Mesendoderm (in vitro differentiated cells): ENCODE measurements around the gene MREG.

Source experiments
- DNase-seq: peaks from one replicate; pipeline ENCODE4 v3.0.0; 2013
- H2AK5ac ChIP-seq: 2 replicates; pipeline ENCODE4 v1.6.1; 2013; ENCODE audit warnings: low read length, inconsistent platforms
- H2BK120ac ChIP-seq: 2 replicates; pipeline ENCODE4 v1.6.1; 2013; ENCODE audit warnings: low read depth, mild to moderate bottlenecking, low read length, moderate library complexity, mixed read lengths
- H2BK15ac ChIP-seq: replicated peaks from 2 replicates; pipeline ENCODE4 v1.6.1; 2013; ENCODE audit warnings: low read depth, mild to moderate bottlenecking, moderate library complexity
- H2BK5ac ChIP-seq: 2 replicates; pipeline ENCODE4 v1.6.1; 2013; ENCODE audit warnings: low read length, inconsistent platforms
- H3K18ac ChIP-seq: 2 replicates; pipeline ENCODE4 v1.6.1; 2013; ENCODE audit warnings: mild to moderate bottlenecking, low read length, mixed read lengths
- H3K23ac ChIP-seq: one replicate; pipeline ENCODE4 v1.6.1; 2013; ENCODE audit warnings: low read length
- H3K27ac ChIP-seq: 2 replicates; pipeline ENCODE4 v1.5.1; 2013; ENCODE audit warnings: low read depth, mild to moderate bottlenecking, inconsistent platforms, low read length, moderate library complexity
- H3K27me3 ChIP-seq: 2 replicates; pipeline ENCODE4 v1.6.1; 2013; ENCODE audit warnings: low read length, control low read depth, mild to moderate bottlenecking, inconsistent platforms; ENCODE audit not compliant: insufficient read depth, poor library complexity
- H3K36me3 ChIP-seq: 2 replicates; pipeline ENCODE4 v1.6.1; 2013; ENCODE audit warnings: low read length, inconsistent platforms; ENCODE audit not compliant: control insufficient read depth, insufficient read depth
- H3K4ac ChIP-seq: one replicate; pipeline ENCODE4 v1.6.1; 2013; ENCODE audit warnings: low read depth, mild to moderate bottlenecking, low read length, moderate library complexity
- H3K4me1 ChIP-seq: 2 replicates; pipeline ENCODE4 v1.6.1; 2013; ENCODE audit warnings: low read depth, low read length, inconsistent platforms; ENCODE audit not compliant: control insufficient read depth
- H3K4me2 ChIP-seq: 2 replicates; pipeline ENCODE4 v1.6.1; 2013; ENCODE audit warnings: low read length
- H3K4me3 ChIP-seq: 2 replicates; pipeline ENCODE4 v1.5.1; 2013; ENCODE audit warnings: mild to moderate bottlenecking, low read length
- H3K56ac ChIP-seq: one replicate; pipeline ENCODE4 v1.6.1; 2013; ENCODE audit warnings: low read length
- H3K79me1 ChIP-seq: 2 replicates; pipeline ENCODE4 v1.6.1; 2013; ENCODE audit warnings: low read length, inconsistent platforms
- H3K79me2 ChIP-seq: 2 replicates; pipeline ENCODE4 v1.6.1; 2013; ENCODE audit warnings: mild to moderate bottlenecking, low read length; ENCODE audit not compliant: control insufficient read depth, insufficient read depth
- H3K9ac ChIP-seq: 2 replicates; pipeline ENCODE4 v1.6.1; 2013; ENCODE audit warnings: low read length, inconsistent platforms
- H4K5ac ChIP-seq: one replicate; pipeline ENCODE4 v1.6.1; 2013; ENCODE audit warnings: low read length
- H4K8ac ChIP-seq: one replicate; pipeline ENCODE4 v1.6.1; 2013; ENCODE audit warnings: low read depth, mild to moderate bottlenecking, control low read depth, low read length, moderate library complexity
- WGBS: extraction: QIAGEN DNeasy Blood & Tissue Kit; methylation state at CpG from one replicate; pipeline ENCODE4 v1.1.7; 2013; ENCODE audit warnings: low lambda C conversion rate, missing lambda C conversion rate; ENCODE audit not compliant: insufficient coverage; ENCODE audit errors: extremely low coverage; 5-methylcytosine and 5-hydroxymethylcytosine counted together

MREG gene

GRCh38 chr2:216052420-216052819 lies 39.1 kb upstream of the MREG start:
- H4K5ac ChIP-seq = no peak overlapping the region
- no peak overlapping the region for H2BK15ac ChIP-seq
- H3K56ac ChIP-seq = no peak overlapping the region
- H3K4ac ChIP-seq = no peak overlapping the region
- H3K79me1 ChIP-seq = no peaks in the 10 kb centered on the region
- no peak overlapping the region for H3K9ac ChIP-seq
- no peak overlapping the region for H2BK5ac ChIP-seq
- no peak overlapping the region for H2BK120ac ChIP-seq
- H3K4me1 ChIP-seq = no peaks in the 10 kb centered on the region
- no peaks in the 10 kb centered on the region for H3K36me3 ChIP-seq
- no peak overlapping the region for H3K4me3 ChIP-seq
- DNase-seq = no peak
- no peak overlapping the region for H2AK5ac ChIP-seq
- no peak overlapping the region for H3K27ac ChIP-seq
- H3K79me2 ChIP-seq = no peaks in the 10 kb centered on the region
- H3K27me3 ChIP-seq = no peaks in the 10 kb centered on the region
- H3K4me2 ChIP-seq = no peak overlapping the region
- no peak overlapping the region for H3K18ac ChIP-seq
- no CpG with 5 or more reads among the region's 2 CpGs for WGBS
- H4K8ac ChIP-seq = no peak overlapping the region
- H3K23ac ChIP-seq = no peak overlapping the region

- Histone ChIP-seq H3K4me1 (no peaks in the 10 kb centered on the region), H2BK120ac (no peak overlapping the region), H3K56ac (no peak overlapping the region), H3K27ac (no peak overlapping the region), H4K8ac (no peak overlapping the region), H3K36me3 (no peaks in the 10 kb centered on the region), H4K5ac (no peak overlapping the region), H3K79me1 (no peaks in the 10 kb centered on the region), H3K79me2 (no peaks in the 10 kb centered on the region), H3K4ac (no peak overlapping the region), H3K4me2 (no peak overlapping the region), H3K9ac (no peak overlapping the region), H3K18ac (no peak overlapping the region), H3K4me3 (no peak overlapping the region), H2BK15ac (no peak overlapping the region), H3K27me3 (no peaks in the 10 kb centered on the region), H3K23ac (no peak overlapping the region), H2BK5ac (no peak overlapping the region), H2AK5ac (no peak overlapping the region)
- WGBS = no CpG with 5 or more reads among the region's 3 CpGs
- DNase-seq = no peak
Measured at GRCh38 chr2:216051350-216051749, 38.0 kb upstream of the MREG start.

GRCh38 chr2:216049452-216049851 lies 36.1 kb upstream of the MREG start:
- no peak overlapping the region for H3K56ac ChIP-seq
- no peak overlapping the region for H3K18ac ChIP-seq
- H3K4me2 ChIP-seq = no peak overlapping the region
- H4K5ac ChIP-seq = no peak overlapping the region
- H3K23ac ChIP-seq = no peak overlapping the region
- H3K36me3 ChIP-seq = no peaks in the 10 kb centered on the region
- H2BK15ac ChIP-seq = no peak overlapping the region
- H2BK120ac ChIP-seq = no peak overlapping the region
- no peak overlapping the region for H3K4me3 ChIP-seq
- H3K4me1 ChIP-seq = no peaks in the 10 kb centered on the region
- no peak overlapping the region for H2BK5ac ChIP-seq
- no peak overlapping the region for H2AK5ac ChIP-seq
- H3K9ac ChIP-seq = no peak overlapping the region
- no peak overlapping the region for H3K27ac ChIP-seq
- no peak for DNase-seq
- no peaks in the 10 kb centered on the region for H3K27me3 ChIP-seq
- H3K4ac ChIP-seq = no peak overlapping the region
- H4K8ac ChIP-seq = no peak overlapping the region
- H3K79me2 ChIP-seq = no peaks in the 10 kb centered on the region
- H3K79me1 ChIP-seq = no peaks in the 10 kb centered on the region
- no CpG with 5 or more reads among the region's 2 CpGs for WGBS

GRCh38 chr2:216047397-216047796 lies 34.0 kb upstream of the MREG start:
- H3K27me3 ChIP-seq = no peaks in the 10 kb centered on the region
- H3K4me1 ChIP-seq = no peaks in the 10 kb centered on the region
- no peak overlapping the region for H3K27ac ChIP-seq
- no peak overlapping the region for H2BK120ac ChIP-seq
- no peak overlapping the region for H3K56ac ChIP-seq
- no peak overlapping the region for H2AK5ac ChIP-seq
- H3K9ac ChIP-seq = no peak overlapping the region
- DNase-seq = no peak
- H3K79me1 ChIP-seq = no peaks in the 10 kb centered on the region
- no peak overlapping the region for H3K23ac ChIP-seq
- no peak overlapping the region for H3K4me3 ChIP-seq
- H4K5ac ChIP-seq = no peak overlapping the region
- no CpG with 5 or more reads among the region's 2 CpGs for WGBS
- no peak overlapping the region for H4K8ac ChIP-seq
- H2BK5ac ChIP-seq = no peak overlapping the region
- no peak overlapping the region for H3K4me2 ChIP-seq
- H3K4ac ChIP-seq = no peak overlapping the region
- no peak overlapping the region for H3K18ac ChIP-seq
- no peaks in the 10 kb centered on the region for H3K79me2 ChIP-seq
- H2BK15ac ChIP-seq = no peak overlapping the region
- no peaks in the 10 kb centered on the region for H3K36me3 ChIP-seq

- Histone ChIP-seq H3K27me3 (no peaks in the 10 kb centered on the region), H2AK5ac (no peak overlapping the region), H3K23ac (no peak overlapping the region), H3K79me2 (no peaks in the 10 kb centered on the region), H3K36me3 (no peaks in the 10 kb centered on the region), H3K56ac (no peak overlapping the region), H2BK15ac (no peak overlapping the region), H2BK5ac (no peak overlapping the region), H3K4me3 (no peak overlapping the region), H4K8ac (no peak overlapping the region), H3K27ac (no peak overlapping the region), H3K79me1 (no peaks in the 10 kb centered on the region), H3K18ac (no peak overlapping the region), H2BK120ac (no peak overlapping the region), H3K4me2 (no peak overlapping the region), H3K4me1 (no peaks in the 10 kb centered on the region), H3K4ac (no peak overlapping the region), H3K9ac (no peak overlapping the region), H4K5ac (no peak overlapping the region)
- WGBS = no CpG with 5 or more reads among the region's 5 CpGs
- DNase-seq = no peak
Measured at GRCh38 chr2:216044883-216045486, 31.6 kb upstream of the MREG start.

GRCh38 chr2:216043949-216044348 lies 30.6 kb upstream of the MREG start:
- no peak overlapping the region for H3K27ac ChIP-seq
- H4K5ac ChIP-seq = no peak overlapping the region
- H3K4me3 ChIP-seq = no peak overlapping the region
- H3K9ac ChIP-seq = no peak overlapping the region
- no peaks in the 10 kb centered on the region for H3K27me3 ChIP-seq
- H3K4me2 ChIP-seq = no peak overlapping the region
- no peak overlapping the region for H3K56ac ChIP-seq
- H3K4ac ChIP-seq = no peak overlapping the region
- H2BK120ac ChIP-seq = no peak overlapping the region
- H3K79me1 ChIP-seq = no peaks in the 10 kb centered on the region
- H2BK15ac ChIP-seq = no peak overlapping the region
- H3K4me1 ChIP-seq = no peaks in the 10 kb centered on the region
- no peak overlapping the region for H3K23ac ChIP-seq
- no peak overlapping the region for H3K18ac ChIP-seq
- no peak for DNase-seq
- no peaks in the 10 kb centered on the region for H3K79me2 ChIP-seq
- H2AK5ac ChIP-seq = no peak overlapping the region
- H4K8ac ChIP-seq = no peak overlapping the region
- H2BK5ac ChIP-seq = no peak overlapping the region
- no CpG with 5 or more reads among the region's 5 CpGs for WGBS
- H3K36me3 ChIP-seq = no peaks in the 10 kb centered on the region
